OCI-LY1 (cell line): Measurements from ENCODE around the gene TMEM200A.

Source experiments
- H2AFZ ChIP-seq: fragments of 200-600 bp; sonication (generic), shearing (Covaris generic); 2 replicates; pipeline ENCODE4 v1.6.0; 2014; ENCODE audit warnings: antibody characterized with exemption, mild to moderate bottlenecking, low read length
- H3F3A ChIP-seq: fragments of 200-600 bp; sonication (generic), shearing (Covaris generic); 2 replicates; pipeline ENCODE4 v1.6.0; 2014; ENCODE audit warnings: mild to moderate bottlenecking, antibody characterized with exemption, low read length, moderate library complexity; ENCODE audit not compliant: insufficient read depth
- H3K27ac ChIP-seq: fragments of 200-600 bp; sonication (generic); 2 replicates; pipeline ENCODE4 v1.5.1; 2014; ENCODE audit warnings: low read length, mixed run types, mild to moderate bottlenecking, low read depth; ENCODE audit not compliant: poor library complexity, severe bottlenecking
- H3K27me3 ChIP-seq: fragments of 200-600 bp; sonication (generic); 2 replicates; pipeline ENCODE4 v1.6.0; 2014; ENCODE audit warnings: antibody characterized with exemption, mild to moderate bottlenecking, low read length, moderate library complexity; ENCODE audit not compliant: insufficient read depth
- H3K36me3 ChIP-seq: fragments of 200-600 bp; sonication (generic); 2 replicates; pipeline ENCODE4 v1.6.1; 2014; ENCODE audit warnings: mild to moderate bottlenecking, antibody characterized with exemption, low read length, moderate library complexity, mixed read lengths; ENCODE audit not compliant: insufficient read depth
- H3K4me1 ChIP-seq: fragments of 200-600 bp; sonication (generic); 2 replicates; pipeline ENCODE4 v1.5.1; 2014; ENCODE audit warnings: mild to moderate bottlenecking, low read length, moderate library complexity; ENCODE audit not compliant: insufficient read depth, severe bottlenecking
- H3K4me2 ChIP-seq: fragments of 200-600 bp; sonication (generic), shearing (Covaris generic); 2 replicates; pipeline ENCODE4 v1.6.1; 2014; ENCODE audit warnings: low read length
- H3K4me3 ChIP-seq: fragments of 200-600 bp; sonication (generic); 2 replicates; pipeline ENCODE4 v1.5.1; 2014; ENCODE audit warnings: low read length, low read depth, mild to moderate bottlenecking, mixed read lengths; ENCODE audit not compliant: poor library complexity, severe bottlenecking
- H3K79me2 ChIP-seq: fragments of 200-600 bp; shearing (Covaris generic); 2 replicates; pipeline ENCODE4 v1.6.1; 2016; ENCODE audit warnings: mixed run types, low read length, mixed read lengths; ENCODE audit not compliant: insufficient read depth
- H3K9ac ChIP-seq: fragments of 200-600 bp; sonication (generic), shearing (Covaris generic); 2 replicates; pipeline ENCODE4 v1.6.1; 2014; ENCODE audit warnings: mild to moderate bottlenecking, low read length, mixed read lengths
- H3K9me2 ChIP-seq: fragments of 200-600 bp; sonication (generic), shearing (Covaris generic); 2 replicates; pipeline ENCODE4 v1.6.1; 2014; ENCODE audit warnings: low read depth, mild to moderate bottlenecking, low read length, mixed read lengths
- H3K9me3 ChIP-seq: fragments of 200-600 bp; shearing (Covaris generic); 2 replicates; pipeline ENCODE4 v1.6.1; 2014; ENCODE audit warnings: low read length, mixed read lengths
- H4K20me1 ChIP-seq: fragments of 200-600 bp; sonication (generic), shearing (Covaris generic); 2 replicates; pipeline ENCODE4 v1.6.0; 2016; ENCODE audit warnings: mild to moderate bottlenecking, low read length; ENCODE audit not compliant: insufficient read depth
- EZH2 ChIP-seq: fragments of 200-600 bp; sonication (generic), shearing (Covaris generic); IDR thresholded peaks from 2 replicates; pipeline ENCODE4 v1.8.0; 2017; ENCODE audit warnings: borderline replicate concordance, mixed run types, mild to moderate bottlenecking, antibody characterized with exemption, low read length, moderate library complexity, mixed read lengths
- TF ChIP-seq, protein P1 (sequence below): fragments of 200-600 bp; sonication (generic), shearing (Covaris generic); IDR thresholded peaks from 2 replicates; pipeline ENCODE4 v1.5.1; 2017; ENCODE audit warnings: mild to moderate bottlenecking, antibody characterized with exemption, low read length, moderate library complexity, mixed read lengths

The TMEM200A gene

DNA sequence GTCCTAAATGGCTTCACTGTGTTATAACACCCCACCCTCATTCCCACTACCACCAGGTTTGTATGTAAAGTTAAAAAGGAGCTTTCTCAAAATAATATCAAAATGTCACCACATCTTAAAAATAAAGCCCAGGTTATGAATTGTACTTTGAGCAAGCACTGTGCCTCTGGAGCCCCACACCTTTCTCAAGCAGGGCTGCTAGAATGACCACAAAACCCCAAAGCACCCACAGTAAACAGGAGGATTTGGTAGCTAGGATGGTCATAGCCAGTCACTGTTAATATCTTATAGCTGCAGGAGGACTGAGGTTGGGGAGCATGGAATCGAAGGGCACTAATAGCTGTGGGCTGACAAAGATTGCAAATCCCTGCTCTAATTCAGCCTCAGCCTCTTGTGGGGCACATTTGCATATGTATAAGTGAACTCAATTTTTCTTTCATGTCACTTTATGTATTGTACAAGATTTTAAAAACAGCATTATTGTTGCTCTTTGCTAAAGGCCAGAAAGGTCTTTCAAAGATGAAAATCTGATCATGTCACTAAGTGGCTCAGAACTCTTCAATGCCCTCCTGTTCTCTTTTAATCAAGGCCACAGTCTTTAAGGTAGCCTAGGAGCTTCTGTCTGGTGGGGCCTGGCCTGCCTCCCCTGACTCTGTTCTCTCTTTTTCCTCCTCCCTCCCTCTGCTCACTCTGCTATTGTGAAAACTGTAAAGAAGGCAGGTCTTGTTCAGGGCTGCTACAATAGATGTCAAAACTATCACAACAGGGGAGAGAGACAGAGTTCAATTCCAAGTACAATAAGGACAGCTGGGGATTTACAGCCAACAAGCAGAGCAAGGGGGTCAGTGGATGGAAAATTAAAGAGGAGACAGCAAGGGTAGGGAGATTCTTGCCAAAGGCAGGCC is 101.6 kb downstream of the TMEM200A start:
- Histone ChIP-seq H3K79me2 (no peaks in the 10 kb centered on the region), H3K27ac (no peak overlapping the region), H3K9ac (no peak overlapping the region), H3K4me1 (no peaks in the 10 kb centered on the region), H3K36me3 (no peaks in the 10 kb centered on the region), H3K4me3 (no peak overlapping the region), H3K27me3 (no peaks in the 10 kb centered on the region), H3K9me3 (no peaks in the 10 kb centered on the region), H2AFZ (no peak overlapping the region), H4K20me1 (no peaks in the 10 kb centered on the region), H3K9me2 (no peaks in the 10 kb centered on the region), H3F3A (no peaks in the 10 kb centered on the region), H3K4me2 (no peak overlapping the region)
- TF ChIP-seq EZH2 = no peak
- TF ChIP-seq, protein P1, sequence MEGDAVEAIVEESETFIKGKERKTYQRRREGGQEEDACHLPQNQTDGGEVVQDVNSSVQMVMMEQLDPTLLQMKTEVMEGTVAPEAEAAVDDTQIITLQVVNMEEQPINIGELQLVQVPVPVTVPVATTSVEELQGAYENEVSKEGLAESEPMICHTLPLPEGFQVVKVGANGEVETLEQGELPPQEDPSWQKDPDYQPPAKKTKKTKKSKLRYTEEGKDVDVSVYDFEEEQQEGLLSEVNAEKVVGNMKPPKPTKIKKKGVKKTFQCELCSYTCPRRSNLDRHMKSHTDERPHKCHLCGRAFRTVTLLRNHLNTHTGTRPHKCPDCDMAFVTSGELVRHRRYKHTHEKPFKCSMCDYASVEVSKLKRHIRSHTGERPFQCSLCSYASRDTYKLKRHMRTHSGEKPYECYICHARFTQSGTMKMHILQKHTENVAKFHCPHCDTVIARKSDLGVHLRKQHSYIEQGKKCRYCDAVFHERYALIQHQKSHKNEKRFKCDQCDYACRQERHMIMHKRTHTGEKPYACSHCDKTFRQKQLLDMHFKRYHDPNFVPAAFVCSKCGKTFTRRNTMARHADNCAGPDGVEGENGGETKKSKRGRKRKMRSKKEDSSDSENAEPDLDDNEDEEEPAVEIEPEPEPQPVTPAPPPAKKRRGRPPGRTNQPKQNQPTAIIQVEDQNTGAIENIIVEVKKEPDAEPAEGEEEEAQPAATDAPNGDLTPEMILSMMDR = no peak

DNA sequence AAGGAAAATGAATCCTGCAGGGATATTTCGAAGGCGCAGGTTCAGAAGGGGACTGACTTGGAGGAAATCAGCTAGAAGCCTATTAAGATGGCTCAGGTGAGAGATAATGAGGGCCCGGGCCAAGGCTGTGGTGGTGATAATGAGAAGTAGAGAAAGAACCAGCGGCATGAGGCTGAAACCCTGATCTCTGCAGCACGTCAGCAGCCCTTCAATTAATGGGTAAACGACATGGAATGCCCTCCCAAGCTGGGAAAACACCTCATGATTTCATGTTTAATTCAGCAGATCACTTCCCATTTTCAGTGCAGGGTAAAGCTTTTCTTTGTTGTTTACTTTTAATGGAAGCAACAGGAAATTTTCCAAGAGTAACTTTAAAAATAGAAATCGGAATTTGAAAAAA is 104.9 kb downstream of the TMEM200A start:
- no peaks in the 10 kb centered on the region for H3K27me3 ChIP-seq
- H3K36me3 ChIP-seq = no peaks in the 10 kb centered on the region
- no peaks in the 10 kb centered on the region for H3F3A ChIP-seq
- no peak overlapping the region for H3K9ac ChIP-seq
- H3K4me1 ChIP-seq = no peaks in the 10 kb centered on the region
- no peaks in the 10 kb centered on the region for H3K79me2 ChIP-seq
- no peaks in the 10 kb centered on the region for H4K20me1 ChIP-seq
- no peaks in the 10 kb centered on the region for H3K9me3 ChIP-seq
- no peak overlapping the region for H2AFZ ChIP-seq
- no peak overlapping the region for H3K4me2 ChIP-seq
- no peaks in the 10 kb centered on the region for H3K9me2 ChIP-seq
- H3K27ac ChIP-seq = no peak overlapping the region
- TF ChIP-seq, protein P1 = no peak
- no peak for TF ChIP-seq EZH2
- no peak overlapping the region for H3K4me3 ChIP-seq

DNA sequence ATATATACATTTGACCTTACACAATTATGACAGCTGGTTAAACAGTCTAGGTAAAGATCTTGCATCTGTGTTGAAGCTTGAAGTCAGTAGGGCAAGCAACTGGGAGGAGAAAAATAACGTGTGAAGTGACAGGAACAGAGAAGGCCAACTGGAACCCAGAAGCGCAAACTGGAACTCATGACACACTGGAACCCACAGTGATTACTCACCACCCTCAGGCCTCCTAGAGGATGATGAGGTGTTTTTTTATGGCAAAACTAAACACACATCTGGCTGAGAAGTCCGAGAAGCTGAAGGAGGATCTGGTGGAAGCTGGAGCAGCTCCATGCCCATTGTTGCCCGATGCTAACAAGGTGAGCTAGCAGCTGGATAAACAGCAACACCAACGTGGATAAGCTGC is 108.1 kb downstream of the TMEM200A start:
- Histone ChIP-seq H3K27ac (no peak overlapping the region), H3K9ac (no peak overlapping the region), H3K4me3 (no peak overlapping the region), H2AFZ (no peak overlapping the region), H3K9me3 (no peaks in the 10 kb centered on the region), H3K4me2 (no peak overlapping the region), H3K4me1 (no peaks in the 10 kb centered on the region), H3K9me2 (no peaks in the 10 kb centered on the region), H3K79me2 (no peaks in the 10 kb centered on the region), H3F3A (no peaks in the 10 kb centered on the region), H3K36me3 (no peaks in the 10 kb centered on the region), H3K27me3 (no peaks in the 10 kb centered on the region), H4K20me1 (no peaks in the 10 kb centered on the region)
- TF ChIP-seq EZH2 = no peak
- TF ChIP-seq, protein P1 = no peak
